SK-N-MC (cell line): ENCODE data around the gene ZNF431.
"Not testable (repeated sequence)": the region's sequence is repeated elsewhere in the genome, so short reads cannot be mapped to it uniquely, and the experiment has no call there.

Experiments used
- EZH2 ChIP-seq: fragments of 200-600 bp; sonication (generic); IDR thresholded peaks from one replicate; pipeline ENCODE4 v1.6.1; 2017; ENCODE audit warnings: antibody characterized with exemption
- POLR2AphosphoS5 ChIP-seq: IDR thresholded peaks from 2 replicates; pipeline ENCODE4 v1.6.1; 2012; ENCODE audit warnings: mild to moderate bottlenecking, low read depth, low read length, borderline replicate concordance

- TF ChIP-seq POLR2AphosphoS5, EZH2: not testable (repeated sequence)
Observed at GRCh38 chr19:21141006-21141405, 834 bp upstream of the ZNF431 start.
